Activated T-helper 1 cell treated with anti-CD3 and anti-CD28 coated beads, Interleukin-12 subunit alpha, Interleukin-12 subunit beta, Interleukin-2, Interleukin-4 antibody, amounts not matched to agents 30 ng/mL and 10 ng/mL and 1 ng/mL, durations not matched to agents 14 hours and 24 hours and 36 hours (primary cell): ENCODE measurements around the gene COL1A1. TPM values are rescaled to one million over a fixed set of nuclear protein-coding genes. Genes with fewer than 3 reads are reported as not detected.

ENCODE experiments used
- DNase-seq: peaks from one replicate; pipeline ENCODE4 v3.0.0; 2021; ENCODE audit warnings: low spot score
- H3K27ac Mint-ChIP-seq: one replicate; pipeline ENCODE4 v1.8.0; 2021; ENCODE audit warnings: mild to moderate bottlenecking, mixed read lengths
- H3K27me3 Mint-ChIP-seq: one replicate; pipeline ENCODE4 v1.8.0; 2022; ENCODE audit warnings: mild to moderate bottlenecking, moderate library complexity, mixed read lengths; ENCODE audit not compliant: insufficient read depth
- H3K36me3 Mint-ChIP-seq: one replicate; pipeline ENCODE4 v1.8.0; 2021; ENCODE audit warnings: low read depth, mixed read lengths
- H3K4me1 Mint-ChIP-seq: one replicate; pipeline ENCODE4 v1.8.0; 2021; ENCODE audit warnings: low read depth, mixed read lengths
- H3K4me3 Mint-ChIP-seq: one replicate; pipeline ENCODE4 v1.8.0; 2021; ENCODE audit warnings: mild to moderate bottlenecking, moderate library complexity, mixed read lengths
- H3K9me3 Mint-ChIP-seq: one replicate; pipeline ENCODE4 v1.8.0; 2021; ENCODE audit warnings: mixed read lengths
- intact Hi-C: fragments of 100-400 bp; cut with micrococcal nuclease; formaldehyde crosslinking; loops from one replicate; pipeline ENCODE4 v1.15.1; 2024
- total RNA-seq: library from RNA; stranded (reverse); gene quantifications from 2 replicates; pipeline ENCODE4 v1.2.3, GENCODE V29; 2022

COL1A1 gene
- total RNA-seq, 1 donor from 2014 or later, result 2.0 TPM

- DNase-seq, result no peak
- Mint-ChIP-seq H3K27ac (peak overlapping the region; percentile 95), H3K36me3 (peaks cover 5% of the 10 kb centered on the region), H3K27me3 (no peaks in the 10 kb centered on the region), H3K4me1 (peaks cover 28% of the 10 kb centered on the region), H3K4me3 (peak overlapping the region; percentile 30), H3K9me3 (no peaks in the 10 kb centered on the region)
- intact Hi-C loops, result loop anchor here (5.0 kb wide), 1 partner anchor 475 kb away; the partner anchor contains the start of gene SPOP
These were observed 48.7 kb downstream of the COL1A1 start for GRCh38 chr17:50152736-50153135.

DNA sequence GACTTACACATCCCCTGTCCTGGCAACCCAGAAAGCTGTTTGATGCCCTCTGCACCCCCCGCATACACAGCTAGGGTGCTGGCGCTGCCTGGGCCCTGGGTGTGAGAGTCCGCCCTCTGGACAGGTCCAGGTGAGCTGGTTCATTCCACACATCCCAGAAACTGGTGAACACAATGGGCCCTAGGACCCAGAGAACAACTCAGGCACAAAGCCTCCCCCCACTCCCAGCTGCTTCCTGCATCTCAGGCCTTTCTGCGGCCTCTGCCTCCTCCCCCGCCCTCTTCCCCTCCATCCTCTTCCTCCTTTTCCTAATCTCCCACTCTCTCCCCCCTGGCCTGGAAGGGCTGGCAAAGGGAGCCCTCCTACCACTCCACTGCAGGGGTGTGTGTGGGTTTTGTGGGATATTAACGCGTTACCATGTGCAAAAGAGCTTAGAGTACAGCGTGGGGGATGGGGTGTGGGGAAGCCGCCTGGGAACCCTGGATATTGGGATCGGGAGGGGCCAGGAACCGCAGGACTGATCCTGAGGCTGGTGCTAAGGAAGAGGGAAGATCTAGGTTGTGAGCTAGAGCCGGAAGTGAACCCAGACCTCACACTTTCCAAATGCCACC is 49.4 kb downstream of the COL1A1 start:
- peaks cover 12% of the 10 kb centered on the region for H3K36me3 Mint-ChIP-seq
- H3K4me3 Mint-ChIP-seq, result peak overlapping the region; percentile 92
- H3K27ac Mint-ChIP-seq, result peak overlapping the region; percentile 95
- H3K9me3 Mint-ChIP-seq, result no peaks in the 10 kb centered on the region
- no peaks in the 10 kb centered on the region for H3K27me3 Mint-ChIP-seq
- peak; percentile 56 for DNase-seq
- intact Hi-C loops, result loop anchor here (1.0 to 5.0 kb wide), 5 partner anchors 9 to 475 kb away; partner anchors contain the start of genes KAT7, PDK2 and SPOP
- peaks cover 33% of the 10 kb centered on the region for H3K4me1 Mint-ChIP-seq

DNA sequence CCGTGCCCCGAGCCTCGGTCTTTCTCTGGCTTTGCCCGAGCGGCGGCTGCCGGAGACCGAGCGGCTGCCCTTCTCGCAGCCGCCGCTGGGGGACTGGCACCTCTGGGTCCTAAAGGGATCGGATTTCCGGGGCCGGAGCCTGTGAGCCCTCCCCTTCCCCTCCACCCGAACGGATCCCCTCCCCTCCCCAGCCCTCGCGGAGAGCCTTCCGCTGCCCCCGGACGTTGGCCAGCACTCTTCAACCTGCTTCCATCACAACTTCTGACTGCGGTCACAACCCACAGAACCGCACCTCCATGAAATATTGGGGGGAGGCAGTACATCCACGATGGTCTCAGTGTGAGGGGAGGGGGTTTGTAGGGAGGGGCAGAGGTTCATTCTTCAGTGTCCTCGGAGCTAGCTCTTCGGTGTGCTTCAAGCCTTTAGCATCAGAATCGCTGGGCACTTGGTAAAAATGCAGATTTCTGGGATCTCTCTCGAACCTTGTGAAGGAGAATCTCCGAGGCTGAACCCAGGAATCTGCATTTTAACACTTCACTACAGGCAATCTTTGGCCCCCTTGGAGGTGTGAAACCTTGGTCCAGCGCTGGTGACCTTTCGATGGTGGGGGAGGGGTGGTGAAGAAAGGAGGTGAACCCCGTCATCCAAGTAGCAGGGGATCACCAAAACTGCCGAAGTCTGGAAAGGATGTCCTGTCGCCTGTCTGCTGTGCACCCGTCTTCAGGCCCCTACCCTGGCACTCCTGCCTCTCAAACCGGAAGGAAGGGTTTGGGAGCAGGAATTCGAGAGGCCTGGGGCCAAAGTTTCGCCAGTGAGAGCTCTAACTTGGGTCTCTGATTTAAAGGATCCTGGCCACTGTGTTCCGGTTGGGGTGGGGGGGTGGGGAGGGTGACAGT is 50.1 kb downstream of the COL1A1 start:
- DNase-seq, result peak; percentile 86
- intact Hi-C loops, result loop anchor here (1.0 to 5.0 kb wide), 5 partner anchors 10 to 474 kb away; partner anchors contain the start of genes KAT7, PDK2 and SPOP
- Mint-ChIP-seq H3K4me1 (peaks cover 41% of the 10 kb centered on the region), H3K9me3 (no peaks in the 10 kb centered on the region), H3K27ac (peak overlapping the region; percentile 95), H3K36me3 (peaks cover 15% of the 10 kb centered on the region), H3K4me3 (peak overlapping the region; percentile 92), H3K27me3 (no peaks in the 10 kb centered on the region)

DNA sequence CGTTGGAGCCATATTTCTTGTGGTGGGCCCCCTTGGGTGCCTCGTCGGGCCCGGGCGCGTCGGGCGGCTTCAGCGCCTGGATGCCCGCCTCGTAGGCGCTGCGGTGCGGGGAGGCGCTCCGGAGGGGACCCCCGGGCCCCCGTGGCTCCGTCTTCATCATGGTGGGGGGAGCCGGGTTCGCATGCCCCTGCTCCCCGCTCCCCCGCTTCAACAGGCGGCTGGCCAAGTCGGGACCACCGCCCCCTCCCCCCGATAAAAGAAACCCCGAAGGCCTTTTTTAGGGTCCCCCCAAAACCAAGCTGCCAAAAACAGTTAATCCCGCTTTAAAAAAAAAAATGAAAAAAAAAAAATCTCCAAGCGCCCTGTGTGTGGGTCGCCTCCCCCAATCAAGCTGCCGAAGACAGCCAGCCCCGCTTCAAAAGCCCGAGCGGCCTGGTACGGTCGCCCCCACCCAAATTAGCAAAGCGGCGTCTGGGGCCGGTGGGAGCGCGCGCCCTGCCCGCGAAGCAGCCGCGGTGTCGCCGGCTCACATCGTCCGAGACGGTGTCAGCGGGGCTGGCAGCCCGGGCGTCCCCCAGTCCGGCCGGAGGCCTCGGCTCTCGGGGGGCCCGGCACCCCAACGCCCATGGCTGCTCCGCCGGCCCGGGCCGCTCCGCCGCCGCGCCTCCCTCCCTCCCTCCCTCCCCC is 50.9 kb downstream of the COL1A1 start, which contains the start of gene PPP1R9B:
Gene PPP1R9B (minus strand): TSS at position 324 of the 687 bp plus-strand sequence. CDS start 164 bp downstream, at position 160.
- DNase-seq, result no peak
- Mint-ChIP-seq H3K4me1 (peaks cover 48% of the 10 kb centered on the region), H3K27ac (peak within 1 kb of the TSS; percentile 95), H3K4me3 (peak within 1 kb of the TSS; percentile 98), H3K9me3 (no peaks in the 10 kb centered on the region), H3K27me3 (no peaks in the 10 kb centered on the region), H3K36me3 (peaks cover 16% of the 10 kb centered on the region)
- intact Hi-C loops, result loop anchor here (1.0 to 5.0 kb wide), 5 partner anchors 10 to 473 kb away; partner anchors contain the start of genes KAT7, PDK2 and SPOP

DNA sequence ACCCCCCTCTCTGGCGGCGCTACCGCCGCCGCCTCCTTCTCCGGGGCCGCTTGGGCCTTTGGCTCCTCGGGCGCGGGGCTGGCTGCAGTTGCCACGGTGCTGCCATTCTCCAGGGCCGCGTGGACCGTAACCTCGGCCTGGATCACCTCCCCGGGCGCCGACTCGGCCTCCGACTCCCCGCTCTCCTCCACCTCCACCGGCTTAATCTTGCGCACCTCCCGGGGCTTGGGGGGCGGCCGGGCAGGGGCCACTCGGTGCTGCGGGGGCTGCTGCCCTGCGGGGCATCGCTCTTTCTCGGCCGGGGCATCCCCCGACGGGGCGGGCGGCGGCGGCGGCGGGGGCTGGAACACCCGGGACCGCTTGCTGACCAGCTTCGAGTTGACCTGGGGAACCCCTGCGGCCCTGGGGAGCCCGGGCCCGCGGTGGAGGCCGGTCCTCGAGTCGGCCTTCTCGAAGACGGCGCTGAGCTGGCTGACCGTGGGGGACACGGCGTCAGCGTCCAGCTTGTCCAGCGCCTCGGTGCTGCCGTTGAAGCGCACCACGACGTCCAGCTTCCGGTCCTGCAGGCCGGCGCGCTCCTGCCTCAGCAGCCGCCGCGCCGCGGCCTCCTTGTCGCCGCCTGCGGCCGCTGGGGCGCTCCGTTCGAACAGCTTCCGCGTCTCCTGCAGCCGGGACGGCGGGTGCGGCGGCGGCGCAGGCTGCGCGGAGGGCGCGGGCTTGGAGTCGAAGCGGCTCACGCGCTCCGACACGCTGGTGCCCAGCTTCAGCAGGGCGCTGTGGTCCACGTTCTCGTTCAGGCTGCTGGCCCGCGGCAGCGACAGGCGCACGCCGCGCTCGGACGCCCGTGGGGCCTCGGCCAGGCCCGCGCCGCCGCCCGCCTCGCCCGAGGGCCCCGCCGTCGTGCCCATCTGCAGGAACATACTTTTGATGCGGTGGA is 51.7 kb downstream of the COL1A1 start:
- Mint-ChIP-seq H3K4me3 (peak overlapping the region; percentile 98), H3K9me3 (no peaks in the 10 kb centered on the region), H3K27me3 (no peaks in the 10 kb centered on the region), H3K36me3 (peaks cover 22% of the 10 kb centered on the region), H3K4me1 (peaks cover 51% of the 10 kb centered on the region), H3K27ac (peak overlapping the region; percentile 94)
- DNase-seq, result peak; percentile 45
- intact Hi-C loops, result loop anchor here (2.0 to 5.0 kb wide), 3 partner anchors 19 to 472 kb away; partner anchors contain the start of genes KAT7, SAMD14 and SPOP

DNA sequence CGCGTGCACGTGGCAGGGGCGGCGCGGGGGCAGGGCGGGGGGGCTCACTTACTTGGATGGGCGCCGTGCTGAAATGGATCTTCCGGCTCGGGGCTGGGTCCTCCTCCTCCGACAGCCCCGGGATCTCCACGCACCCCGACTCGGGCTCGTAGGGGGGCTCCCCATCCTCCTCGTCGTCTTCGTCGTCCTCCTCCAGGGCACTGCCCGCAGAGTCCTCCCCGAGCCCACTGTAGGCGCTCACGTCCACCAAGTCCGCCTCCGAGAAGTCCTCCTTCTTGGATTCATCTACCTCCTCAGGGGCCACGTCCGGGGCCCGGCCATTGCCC is 52.4 kb downstream of the COL1A1 start:
- no peaks in the 10 kb centered on the region for H3K9me3 Mint-ChIP-seq
- H3K4me3 Mint-ChIP-seq, result peak overlapping the region; percentile 98
- intact Hi-C loops, result loop anchor here (2.0 kb wide), 1 partner anchor 18 kb away; the partner anchor contains the start of gene SAMD14
- no peaks in the 10 kb centered on the region for H3K27me3 Mint-ChIP-seq
- no peak for DNase-seq
- peaks cover 28% of the 10 kb centered on the region for H3K36me3 Mint-ChIP-seq
- peaks cover 51% of the 10 kb centered on the region for H3K4me1 Mint-ChIP-seq
- peak overlapping the region; percentile 94 for H3K27ac Mint-ChIP-seq

DNA sequence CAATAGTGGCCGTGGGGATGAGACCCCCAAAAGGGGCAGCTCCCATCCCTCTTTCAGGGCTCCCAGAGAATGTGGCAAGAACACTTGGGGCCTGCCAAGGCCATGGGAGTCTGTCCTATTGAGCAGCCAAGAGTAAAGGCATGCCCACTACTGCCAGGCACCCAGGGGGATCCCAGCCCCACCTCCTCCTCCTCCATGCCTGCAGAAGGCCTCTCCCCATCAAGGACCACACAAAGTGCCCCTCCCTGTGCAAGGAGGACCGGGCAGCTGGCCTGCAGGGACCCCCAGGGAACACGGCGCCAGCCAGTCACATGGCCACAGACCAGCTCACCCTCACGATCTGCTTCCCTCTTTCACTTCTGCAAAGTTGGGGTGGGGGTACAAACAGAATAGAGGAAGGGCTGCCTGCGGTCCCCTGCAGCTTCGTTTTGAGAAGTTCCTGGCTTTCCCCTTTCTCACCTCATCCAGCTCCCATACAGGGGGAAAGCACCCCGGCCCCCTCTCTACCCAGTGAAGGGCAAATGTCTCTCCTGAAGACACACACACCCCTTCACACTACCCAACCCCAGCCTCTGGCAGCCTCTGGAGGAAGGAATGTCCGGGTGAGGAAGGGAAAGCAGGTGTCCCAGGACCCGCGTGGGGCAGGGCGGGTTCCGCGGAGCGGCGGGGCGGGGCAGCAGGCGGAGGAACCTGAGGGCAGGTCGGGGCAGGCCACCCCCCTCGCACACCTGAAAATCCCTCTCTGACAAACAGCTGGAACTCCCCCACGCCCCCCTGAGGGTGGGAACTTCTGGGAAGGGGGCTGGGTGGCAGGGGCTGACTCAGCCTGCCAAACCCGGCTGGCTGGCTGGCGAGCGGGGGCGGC is 53.0 kb downstream of the COL1A1 start:
- intact Hi-C loops, result loop anchor here (2.0 kb wide), 1 partner anchor 18 kb away; the partner anchor contains the start of gene SAMD14
- Mint-ChIP-seq H3K9me3 (no peaks in the 10 kb centered on the region), H3K4me3 (peak overlapping the region; percentile 98), H3K27ac (peak overlapping the region; percentile 94), H3K36me3 (peaks cover 30% of the 10 kb centered on the region), H3K27me3 (no peaks in the 10 kb centered on the region), H3K4me1 (peaks cover 56% of the 10 kb centered on the region)
- peak; percentile 55 for DNase-seq

DNA sequence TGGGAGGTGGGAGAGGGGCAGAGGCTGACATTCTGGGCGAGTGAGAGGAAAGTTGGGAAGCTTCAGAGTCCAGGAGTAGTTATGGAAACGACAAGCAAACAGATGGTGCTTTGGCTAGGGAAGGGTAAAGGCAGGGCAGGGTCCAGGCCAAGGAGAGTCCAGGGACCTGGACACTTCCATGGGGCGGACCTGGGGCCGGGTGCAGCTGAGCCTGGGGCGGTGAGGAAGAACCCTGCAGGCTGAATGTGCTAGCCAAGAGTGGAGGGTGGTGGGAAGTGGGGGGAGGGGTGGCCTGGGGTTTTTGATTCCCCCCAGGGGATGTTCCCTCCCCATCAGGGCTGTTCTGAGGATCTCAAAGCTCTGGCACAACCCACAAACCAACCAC is 53.6 kb downstream of the COL1A1 start:
- Mint-ChIP-seq H3K27ac (peak overlapping the region; percentile 94), H3K4me3 (peak overlapping the region; percentile 98), H3K27me3 (no peaks in the 10 kb centered on the region), H3K4me1 (peaks cover 62% of the 10 kb centered on the region), H3K9me3 (no peaks in the 10 kb centered on the region), H3K36me3 (peaks cover 35% of the 10 kb centered on the region)
- DNase-seq, result no peak
- intact Hi-C loops, result loop anchor here (2.0 kb wide), 1 partner anchor 17 kb away; the partner anchor contains the start of gene SAMD14

GRCh38 chr17:50146927-50147665 is 54.3 kb downstream of the COL1A1 start:
- peak overlapping the region; percentile 94 for H3K27ac Mint-ChIP-seq
- no peaks in the 10 kb centered on the region for H3K9me3 Mint-ChIP-seq
- no peaks in the 10 kb centered on the region for H3K27me3 Mint-ChIP-seq
- intact Hi-C loops, result no loop called here
- H3K4me1 Mint-ChIP-seq, result peaks cover 65% of the 10 kb centered on the region
- DNase-seq, result no peak
- H3K4me3 Mint-ChIP-seq, result peak overlapping the region; percentile 98
- peaks cover 42% of the 10 kb centered on the region for H3K36me3 Mint-ChIP-seq

DNA sequence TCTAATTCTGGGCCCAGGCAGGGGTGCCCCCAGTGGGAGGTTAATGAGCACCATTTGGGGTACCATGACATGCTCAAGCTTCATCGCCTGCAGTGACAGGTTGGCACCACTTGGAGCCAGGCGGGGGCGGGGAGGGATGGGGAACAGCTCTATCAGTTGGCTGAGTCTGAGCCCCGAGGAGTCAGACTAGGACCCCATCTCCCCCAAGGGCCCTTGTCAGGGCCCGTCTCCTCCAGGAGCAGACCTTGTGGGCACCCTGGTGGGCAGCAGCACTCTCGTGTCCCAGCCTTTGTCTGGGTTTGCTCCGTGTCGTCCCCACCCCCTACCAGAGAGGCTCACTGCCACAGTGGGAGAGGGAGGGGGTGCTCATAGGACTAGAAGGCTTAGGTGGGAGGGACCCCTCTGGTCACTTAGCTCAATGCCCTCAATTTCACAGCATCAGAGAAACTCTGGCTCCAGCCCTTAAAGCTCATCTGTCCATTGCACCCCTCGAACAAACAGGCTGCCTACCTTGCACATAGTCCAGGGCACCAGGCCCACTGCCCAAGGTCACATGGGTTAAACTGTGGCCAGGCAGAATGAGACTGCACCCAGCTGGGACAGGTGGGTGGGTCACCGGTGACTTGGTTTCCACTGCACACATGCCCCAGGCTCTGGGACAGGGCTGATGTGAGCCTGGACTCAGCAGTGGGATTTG is 55.1 kb downstream of the COL1A1 start:
- Mint-ChIP-seq H3K36me3 (peaks cover 47% of the 10 kb centered on the region), H3K27ac (peak overlapping the region; percentile 94), H3K4me1 (peaks cover 65% of the 10 kb centered on the region), H3K9me3 (no peaks in the 10 kb centered on the region), H3K4me3 (peak overlapping the region; percentile 98), H3K27me3 (no peaks in the 10 kb centered on the region)
- no peak for DNase-seq
- intact Hi-C loops, result no loop called here
